GM23338 (cell line): ENCODE data around the gene GALNT9. TPM values are rescaled to one million over a fixed set of nuclear protein-coding genes. Genes with fewer than 3 reads are reported as not detected.

Source experiments
- ATAC-seq: fragments of 200-7000 bp; cut with Tn5 transposase; 3 replicates; pipeline ENCODE4 v1.9.1; 2020
- DNase-seq: peaks from one replicate; pipeline ENCODE4 v3.0.0-alpha.2; 2015; ENCODE audit warnings: low spot score
- H2AFZ ChIP-seq: fragments of 200-600 bp; sonication (generic); 2 replicates; pipeline ENCODE4 v1.8.0; 2016; ENCODE audit warnings: antibody characterized with exemption, mild to moderate bottlenecking, moderate library complexity
- H3F3A ChIP-seq: fragments of 200-600 bp; sonication (generic); replicated peaks from 2 replicates; pipeline ENCODE4 v1.8.0; 2017; ENCODE audit warnings: antibody characterized with exemption, mixed run types, low read depth
- H3K27ac ChIP-seq: fragments of 200-600 bp; sonication (generic); 2 replicates; pipeline ENCODE4 v1.6.1; 2016; ENCODE audit warnings: low read depth
- H3K27me3 ChIP-seq: fragments of 200-600 bp; sonication (generic); 2 replicates; pipeline ENCODE4 v1.8.0; 2016; ENCODE audit warnings: mild to moderate bottlenecking, mixed run types, moderate library complexity; ENCODE audit not compliant: insufficient read depth
- H3K36me3 ChIP-seq: fragments of 200-600 bp; sonication (generic); 2 replicates; pipeline ENCODE4 v1.8.0; 2016; ENCODE audit warnings: mild to moderate bottlenecking; ENCODE audit not compliant: insufficient read depth
- H3K4me1 ChIP-seq: fragments of 200-600 bp; sonication (generic); 2 replicates; pipeline ENCODE4 v1.8.0; 2016; ENCODE audit warnings: mild to moderate bottlenecking, moderate library complexity; ENCODE audit not compliant: insufficient read depth
- H3K4me2 ChIP-seq: fragments of 200-600 bp; sonication (generic); 2 replicates; pipeline ENCODE4 v1.7.1; 2017; ENCODE audit warnings: mixed run types
- H3K4me3 ChIP-seq: fragments of 200-600 bp; sonication (generic); 2 replicates; pipeline ENCODE4 v1.6.1; 2016; ENCODE audit warnings: mixed run types
- H3K79me2 ChIP-seq: fragments of 200-600 bp; sonication (generic); replicated peaks from 2 replicates; pipeline ENCODE4 v1.8.0; 2017; ENCODE audit warnings: mild to moderate bottlenecking; ENCODE audit not compliant: insufficient read depth
- H3K9me2 ChIP-seq: fragments of 200-600 bp; sonication (generic); 2 replicates; pipeline ENCODE4 v1.8.0; 2017; ENCODE audit not compliant: insufficient read depth
- H4K20me1 ChIP-seq: fragments of 200-600 bp; sonication (generic); replicated peaks from 2 replicates; pipeline ENCODE4 v1.8.0; 2017; ENCODE audit warnings: mild to moderate bottlenecking; ENCODE audit not compliant: insufficient read depth
- H3K27ac Mint-ChIP-seq: 2 replicates; pipeline ENCODE4 v1.8.0; 2020; ENCODE audit warnings: inconsistent platforms, mild to moderate bottlenecking, moderate library complexity, mixed read lengths
- H3K27me3 Mint-ChIP-seq: 3 replicates; pipeline ENCODE4 v1.8.0; 2022; ENCODE audit warnings: low read depth, mild to moderate bottlenecking, moderate library complexity, mixed read lengths, inconsistent platforms; ENCODE audit not compliant: insufficient read depth, poor library complexity
- H3K36me3 Mint-ChIP-seq: 3 replicates; pipeline ENCODE4 v1.8.0; 2021; ENCODE audit warnings: low read depth, mild to moderate bottlenecking, inconsistent platforms, moderate library complexity, mixed read lengths
- H3K4me1 Mint-ChIP-seq: 3 replicates; pipeline ENCODE4 v1.8.0; 2020; ENCODE audit warnings: mild to moderate bottlenecking, inconsistent platforms, mixed read lengths
- H3K4me3 Mint-ChIP-seq: 3 replicates; pipeline ENCODE4 v1.8.0; 2021; ENCODE audit warnings: moderate library complexity, mild to moderate bottlenecking, inconsistent platforms, mixed read lengths
- H3K9me3 Mint-ChIP-seq: 3 replicates; pipeline ENCODE4 v1.8.0; 2020; ENCODE audit warnings: moderate library complexity, mild to moderate bottlenecking, inconsistent platforms, mixed read lengths
- EZH2 ChIP-seq: fragments of 200-600 bp; sonication (generic); IDR thresholded peaks from one replicate; pipeline ENCODE4 v1.8.0; 2017; ENCODE audit warnings: antibody characterized with exemption, mild to moderate bottlenecking, low read depth; ENCODE audit not compliant: unreplicated experiment
- EZH2phosphoT487 ChIP-seq: fragments of 200-600 bp; sonication (generic); IDR thresholded peaks from one replicate; pipeline ENCODE4 v1.8.1; 2018; ENCODE audit warnings: antibody characterized with exemption; ENCODE audit not compliant: unreplicated experiment
- JUNB ChIP-seq: IDR thresholded peaks from one replicate; pipeline ENCODE4 v1.6.1; 2016; ENCODE audit warnings: antibody characterized with exemption; ENCODE audit not compliant: unreplicated experiment
- POLR2AphosphoS5 ChIP-seq: IDR thresholded peaks from 2 replicates; pipeline ENCODE4 v1.6.1; 2016; ENCODE audit warnings: antibody characterized with exemption, low read depth
- STAT1 ChIP-seq: IDR thresholded peaks from one replicate; pipeline ENCODE4 v1.6.1; 2016; ENCODE audit warnings: antibody characterized with exemption; ENCODE audit not compliant: unreplicated experiment
- ZNF114 ChIP-seq: fragments of 250-450 bp; sonication (Bioruptor Pico); IDR thresholded peaks from 2 replicates; pipeline ENCODE4 v1.5.0; 2020; ENCODE audit warnings: mild to moderate bottlenecking, moderate library complexity
- ZNF331 ChIP-seq: fragments of 250-450 bp; sonication (Bioruptor Pico); IDR thresholded peaks from 2 replicates; pipeline ENCODE4 v1.5.0; 2020; ENCODE audit warnings: low read depth, mild to moderate bottlenecking, moderate library complexity
- polyA plus RNA-seq: library from polyadenylated mRNA; unstranded; fragments of >200 nt; fragmentation: Nextera tagmentation; extraction: Ambion mirVana; gene quantifications from 2 replicates; pipeline ENCODE4 v1.2.1, GENCODE V29; 2016
- total RNA-seq: library from RNA; depleted of rRNA; stranded (reverse); fragments of >200 nt; shearing (Covaris generic); gene quantifications from 2 replicates; pipeline ENCODE4 v1.2.3, GENCODE V29; 2014
- TF ChIP-seq, protein P1 (sequence below): fragments of 250-450 bp; sonication (Bioruptor Pico); IDR thresholded peaks from 2 replicates; pipeline ENCODE4 v1.5.0; 2020; ENCODE audit warnings: mild to moderate bottlenecking, moderate library complexity
- TF ChIP-seq, protein P2 (sequence below), 2 experiments: fragments of 200-600 bp in 1 of 2; sonication (generic) in 1 of 2; conservative IDR thresholded peaks; 2 replicates each; pipeline versions ENCODE4 v1.5.1 to v1.6.1; 2016 to 2017; ENCODE audit warnings: antibody characterized with exemption in 2 of 2, low read depth in 2 of 2, mild to moderate bottlenecking in 2 of 2, moderate library complexity in 1 of 2
- TF ChIP-seq, protein P3 (sequence below): IDR thresholded peaks from 2 replicates; pipeline ENCODE4 v1.6.1; 2016; ENCODE audit warnings: antibody characterized with exemption

The GALNT9 gene
- total and polyA plus RNA-seq, 2 experiments from 2014 or later: 0.81 to 2.5 TPM

DNA sequence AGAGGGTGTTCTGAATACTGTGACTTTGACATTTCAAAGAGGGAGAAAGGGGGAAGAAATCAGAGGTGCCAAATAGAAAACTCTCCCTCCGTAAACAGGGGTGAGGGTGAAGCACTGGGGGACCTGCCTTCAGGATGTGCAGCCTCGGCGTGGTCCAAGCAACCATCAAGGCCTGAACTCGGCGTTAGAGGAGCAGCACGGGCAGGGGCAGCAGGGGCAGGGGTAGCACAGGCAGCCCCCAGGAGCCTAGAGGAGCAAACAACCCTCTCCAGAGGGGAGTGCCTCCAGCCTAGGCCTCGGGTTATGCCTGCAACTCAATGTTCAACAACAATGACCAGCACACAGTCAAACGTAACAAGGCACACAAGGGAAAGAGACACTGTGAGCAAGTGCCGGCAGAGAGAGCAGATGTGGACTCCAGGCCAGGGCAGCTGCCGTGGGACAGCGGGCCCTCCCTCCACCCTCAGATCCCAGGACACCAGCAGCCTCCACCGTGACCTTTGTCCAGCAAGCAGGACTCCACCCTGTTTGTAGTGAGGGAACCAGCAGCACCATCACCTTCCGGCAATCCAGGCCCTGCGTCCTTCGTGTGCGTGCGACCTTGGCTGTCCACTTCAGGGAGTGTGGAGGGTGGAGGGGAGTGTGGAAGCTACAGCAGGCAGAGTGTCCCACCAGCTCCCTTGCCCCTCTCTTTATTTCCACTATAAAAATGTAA lies 18.0 kb downstream of the GALNT9 start (continued):
- TF ChIP-seq, protein P1, sequence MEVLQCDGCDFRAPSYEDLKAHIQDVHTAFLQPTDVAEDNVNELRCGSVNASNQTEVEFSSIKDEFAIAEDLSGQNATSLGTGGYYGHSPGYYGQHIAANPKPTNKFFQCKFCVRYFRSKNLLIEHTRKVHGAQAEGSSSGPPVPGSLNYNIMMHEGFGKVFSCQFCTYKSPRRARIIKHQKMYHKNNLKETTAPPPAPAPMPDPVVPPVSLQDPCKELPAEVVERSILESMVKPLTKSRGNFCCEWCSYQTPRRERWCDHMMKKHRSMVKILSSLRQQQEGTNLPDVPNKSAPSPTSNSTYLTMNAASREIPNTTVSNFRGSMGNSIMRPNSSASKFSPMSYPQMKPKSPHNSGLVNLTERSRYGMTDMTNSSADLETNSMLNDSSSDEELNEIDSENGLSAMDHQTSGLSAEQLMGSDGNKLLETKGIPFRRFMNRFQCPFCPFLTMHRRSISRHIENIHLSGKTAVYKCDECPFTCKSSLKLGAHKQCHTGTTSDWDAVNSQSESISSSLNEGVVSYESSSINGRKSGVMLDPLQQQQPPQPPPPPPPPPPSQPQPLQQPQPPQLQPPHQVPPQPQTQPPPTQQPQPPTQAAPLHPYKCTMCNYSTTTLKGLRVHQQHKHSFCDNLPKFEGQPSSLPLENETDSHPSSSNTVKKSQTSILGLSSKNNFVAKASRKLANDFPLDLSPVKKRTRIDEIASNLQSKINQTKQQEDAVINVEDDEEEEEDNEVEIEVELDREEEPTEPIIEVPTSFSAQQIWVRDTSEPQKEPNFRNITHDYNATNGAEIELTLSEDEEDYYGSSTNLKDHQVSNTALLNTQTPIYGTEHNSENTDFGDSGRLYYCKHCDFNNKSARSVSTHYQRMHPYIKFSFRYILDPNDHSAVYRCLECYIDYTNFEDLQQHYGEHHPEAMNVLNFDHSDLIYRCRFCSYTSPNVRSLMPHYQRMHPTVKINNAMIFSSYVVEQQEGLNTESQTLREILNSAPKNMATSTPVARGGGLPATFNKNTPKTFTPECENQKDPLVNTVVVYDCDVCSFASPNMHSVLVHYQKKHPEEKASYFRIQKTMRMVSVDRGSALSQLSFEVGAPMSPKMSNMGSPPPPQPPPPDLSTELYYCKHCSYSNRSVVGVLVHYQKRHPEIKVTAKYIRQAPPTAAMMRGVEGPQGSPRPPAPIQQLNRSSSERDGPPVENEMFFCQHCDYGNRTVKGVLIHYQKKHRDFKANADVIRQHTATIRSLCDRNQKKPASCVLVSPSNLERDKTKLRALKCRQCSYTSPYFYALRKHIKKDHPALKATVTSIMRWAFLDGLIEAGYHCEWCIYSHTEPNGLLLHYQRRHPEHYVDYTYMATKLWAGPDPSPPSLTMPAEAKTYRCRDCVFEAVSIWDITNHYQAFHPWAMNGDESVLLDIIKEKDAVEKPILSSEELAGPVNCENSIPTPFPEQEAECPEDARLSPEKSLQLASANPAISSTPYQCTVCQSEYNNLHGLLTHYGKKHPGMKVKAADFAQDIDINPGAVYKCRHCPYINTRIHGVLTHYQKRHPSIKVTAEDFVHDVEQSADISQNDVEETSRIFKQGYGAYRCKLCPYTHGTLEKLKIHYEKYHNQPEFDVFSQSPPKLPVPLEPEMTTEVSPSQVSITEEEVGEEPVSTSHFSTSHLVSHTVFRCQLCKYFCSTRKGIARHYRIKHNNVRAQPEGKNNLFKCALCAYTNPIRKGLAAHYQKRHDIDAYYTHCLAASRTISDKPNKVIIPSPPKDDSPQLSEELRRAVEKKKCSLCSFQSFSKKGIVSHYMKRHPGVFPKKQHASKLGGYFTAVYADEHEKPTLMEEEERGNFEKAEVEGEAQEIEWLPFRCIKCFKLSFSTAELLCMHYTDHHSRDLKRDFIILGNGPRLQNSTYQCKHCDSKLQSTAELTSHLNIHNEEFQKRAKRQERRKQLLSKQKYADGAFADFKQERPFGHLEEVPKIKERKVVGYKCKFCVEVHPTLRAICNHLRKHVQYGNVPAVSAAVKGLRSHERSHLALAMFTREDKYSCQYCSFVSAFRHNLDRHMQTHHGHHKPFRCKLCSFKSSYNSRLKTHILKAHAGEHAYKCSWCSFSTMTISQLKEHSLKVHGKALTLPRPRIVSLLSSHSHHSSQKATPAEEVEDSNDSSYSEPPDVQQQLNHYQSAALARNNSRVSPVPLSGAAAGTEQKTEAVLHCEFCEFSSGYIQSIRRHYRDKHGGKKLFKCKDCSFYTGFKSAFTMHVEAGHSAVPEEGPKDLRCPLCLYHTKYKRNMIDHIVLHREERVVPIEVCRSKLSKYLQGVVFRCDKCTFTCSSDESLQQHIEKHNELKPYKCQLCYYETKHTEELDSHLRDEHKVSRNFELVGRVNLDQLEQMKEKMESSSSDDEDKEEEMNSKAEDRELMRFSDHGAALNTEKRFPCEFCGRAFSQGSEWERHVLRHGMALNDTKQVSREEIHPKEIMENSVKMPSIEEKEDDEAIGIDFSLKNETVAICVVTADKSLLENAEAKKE (CRISPR knock-in tag): no peak
- TF ChIP-seq POLR2AphosphoS5 (no peak), ZNF114 (no peak)
- TF ChIP-seq, protein P2, sequence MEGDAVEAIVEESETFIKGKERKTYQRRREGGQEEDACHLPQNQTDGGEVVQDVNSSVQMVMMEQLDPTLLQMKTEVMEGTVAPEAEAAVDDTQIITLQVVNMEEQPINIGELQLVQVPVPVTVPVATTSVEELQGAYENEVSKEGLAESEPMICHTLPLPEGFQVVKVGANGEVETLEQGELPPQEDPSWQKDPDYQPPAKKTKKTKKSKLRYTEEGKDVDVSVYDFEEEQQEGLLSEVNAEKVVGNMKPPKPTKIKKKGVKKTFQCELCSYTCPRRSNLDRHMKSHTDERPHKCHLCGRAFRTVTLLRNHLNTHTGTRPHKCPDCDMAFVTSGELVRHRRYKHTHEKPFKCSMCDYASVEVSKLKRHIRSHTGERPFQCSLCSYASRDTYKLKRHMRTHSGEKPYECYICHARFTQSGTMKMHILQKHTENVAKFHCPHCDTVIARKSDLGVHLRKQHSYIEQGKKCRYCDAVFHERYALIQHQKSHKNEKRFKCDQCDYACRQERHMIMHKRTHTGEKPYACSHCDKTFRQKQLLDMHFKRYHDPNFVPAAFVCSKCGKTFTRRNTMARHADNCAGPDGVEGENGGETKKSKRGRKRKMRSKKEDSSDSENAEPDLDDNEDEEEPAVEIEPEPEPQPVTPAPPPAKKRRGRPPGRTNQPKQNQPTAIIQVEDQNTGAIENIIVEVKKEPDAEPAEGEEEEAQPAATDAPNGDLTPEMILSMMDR (conservative IDR thresholded peaks at IDR 0.05; ENCODE audit: low read depth in 2 of 2): no peak

DNA sequence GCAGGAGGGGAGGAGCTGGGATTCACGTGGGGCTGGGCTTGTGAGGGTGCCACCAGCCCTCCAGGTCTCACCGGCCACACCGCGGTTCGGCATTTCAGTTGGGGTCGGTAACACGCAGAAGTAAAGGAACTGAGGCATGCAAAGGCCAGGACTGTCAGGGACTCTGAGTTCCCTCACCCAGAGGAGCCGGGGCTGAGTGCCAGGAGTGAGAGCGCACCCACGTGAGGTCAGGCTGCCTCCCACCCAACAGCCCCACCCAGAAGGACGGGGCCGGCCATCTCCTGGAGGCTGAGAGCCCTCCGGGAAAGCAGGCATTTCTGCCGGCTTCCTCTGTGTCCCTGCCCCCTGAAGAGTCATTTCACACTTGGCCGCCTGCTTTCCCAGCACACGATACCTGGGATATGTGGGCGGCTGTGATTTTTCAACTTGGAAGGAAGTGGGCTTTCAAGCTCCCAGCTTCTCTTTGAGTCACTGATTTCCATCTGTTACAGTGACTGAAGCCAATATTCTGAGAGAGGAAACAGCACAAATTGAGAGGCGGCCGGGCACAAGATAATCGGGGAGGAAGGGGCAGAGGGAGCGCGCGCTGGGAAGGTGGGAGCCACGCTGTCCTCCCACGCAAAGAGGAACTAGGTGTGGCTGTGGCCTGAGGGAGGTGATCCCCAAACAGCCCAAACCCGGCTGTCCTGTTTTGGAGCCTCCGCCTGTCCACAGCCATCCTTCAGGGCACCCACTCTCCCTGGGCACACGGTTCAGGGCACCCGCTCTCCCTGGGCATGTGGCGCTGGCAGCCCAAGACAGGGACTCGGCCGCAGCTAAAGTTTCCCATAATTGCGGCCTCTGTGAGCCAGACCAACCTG lies 19.0 kb downstream of the GALNT9 start:
- peaks cover 13% of the 10 kb centered on the region for H3K27me3 Mint-ChIP-seq
- Histone ChIP-seq H3K4me2 (no peak overlapping the region), H2AFZ (no peak overlapping the region), H3K27ac (no peak overlapping the region), H3K27me3 (no peaks in the 10 kb centered on the region), H3K79me2 (no peaks in the 10 kb centered on the region), H3K4me3 (no peak overlapping the region), H3K9me2 (no peaks in the 10 kb centered on the region), H3K4me1 (no peaks in the 10 kb centered on the region), H4K20me1 (no peaks in the 10 kb centered on the region), H3K36me3 (no peaks in the 10 kb centered on the region), H3F3A (no peaks in the 10 kb centered on the region)
- no peak overlapping the region for H3K4me3 Mint-ChIP-seq
- no peaks in the 10 kb centered on the region; the same call in 2 of the 3 replicates for H3K36me3 Mint-ChIP-seq
- peaks cover 18% of the 10 kb centered on the region for H3K9me3 Mint-ChIP-seq
- H3K27ac Mint-ChIP-seq: no peak overlapping the region
- H3K4me1 Mint-ChIP-seq: no peaks in the 10 kb centered on the region
- DNase-seq (no peak), ATAC-seq (no peak)
- TF ChIP-seq EZH2phosphoT487: no peak
- TF ChIP-seq, protein P3, sequence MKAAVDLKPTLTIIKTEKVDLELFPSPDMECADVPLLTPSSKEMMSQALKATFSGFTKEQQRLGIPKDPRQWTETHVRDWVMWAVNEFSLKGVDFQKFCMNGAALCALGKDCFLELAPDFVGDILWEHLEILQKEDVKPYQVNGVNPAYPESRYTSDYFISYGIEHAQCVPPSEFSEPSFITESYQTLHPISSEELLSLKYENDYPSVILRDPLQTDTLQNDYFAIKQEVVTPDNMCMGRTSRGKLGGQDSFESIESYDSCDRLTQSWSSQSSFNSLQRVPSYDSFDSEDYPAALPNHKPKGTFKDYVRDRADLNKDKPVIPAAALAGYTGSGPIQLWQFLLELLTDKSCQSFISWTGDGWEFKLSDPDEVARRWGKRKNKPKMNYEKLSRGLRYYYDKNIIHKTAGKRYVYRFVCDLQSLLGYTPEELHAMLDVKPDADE: no peak
- no peak for TF ChIP-seq ZNF331 (CRISPR knock-in tag)
- no peak for TF ChIP-seq EZH2
- no peak for TF ChIP-seq POLR2AphosphoS5
- TF ChIP-seq STAT1: no peak
- no peak for TF ChIP-seq JUNB
- TF ChIP-seq, protein P2 (conservative IDR thresholded peaks at IDR 0.05; ENCODE audit: low read depth in 2 of 2): no peak
